Measurements from ENCODE around the gene POU6F2. TPM values are rescaled to one million over a fixed set of nuclear protein-coding genes. Genes with fewer than 3 reads are reported as not detected.

Gene POU6F2
- total and polyA plus RNA-seq, 2 experiments from 2014 or later = 7.2 to 7.3 TPM

DNA sequence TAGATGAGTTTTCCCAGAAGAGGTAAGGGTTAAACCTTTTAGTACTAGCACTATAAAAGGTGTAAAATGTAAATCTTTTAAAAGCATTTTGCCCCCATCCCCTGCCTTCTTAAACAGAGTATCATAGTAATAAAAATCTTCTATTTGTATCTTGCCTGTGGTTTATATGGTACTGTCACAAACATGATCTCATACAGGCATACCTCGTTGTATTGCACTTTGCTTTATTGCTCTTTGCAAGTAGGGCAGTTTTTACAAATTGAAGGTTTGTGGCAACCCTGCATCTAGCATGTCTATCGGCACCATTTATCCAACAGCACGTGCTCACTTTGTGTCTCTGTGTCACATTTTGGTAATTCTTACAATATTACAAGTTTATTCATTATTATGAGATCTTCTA is 389.7 kb downstream of the POU6F2 start (continued):
- TF ChIP-seq, protein P1, sequence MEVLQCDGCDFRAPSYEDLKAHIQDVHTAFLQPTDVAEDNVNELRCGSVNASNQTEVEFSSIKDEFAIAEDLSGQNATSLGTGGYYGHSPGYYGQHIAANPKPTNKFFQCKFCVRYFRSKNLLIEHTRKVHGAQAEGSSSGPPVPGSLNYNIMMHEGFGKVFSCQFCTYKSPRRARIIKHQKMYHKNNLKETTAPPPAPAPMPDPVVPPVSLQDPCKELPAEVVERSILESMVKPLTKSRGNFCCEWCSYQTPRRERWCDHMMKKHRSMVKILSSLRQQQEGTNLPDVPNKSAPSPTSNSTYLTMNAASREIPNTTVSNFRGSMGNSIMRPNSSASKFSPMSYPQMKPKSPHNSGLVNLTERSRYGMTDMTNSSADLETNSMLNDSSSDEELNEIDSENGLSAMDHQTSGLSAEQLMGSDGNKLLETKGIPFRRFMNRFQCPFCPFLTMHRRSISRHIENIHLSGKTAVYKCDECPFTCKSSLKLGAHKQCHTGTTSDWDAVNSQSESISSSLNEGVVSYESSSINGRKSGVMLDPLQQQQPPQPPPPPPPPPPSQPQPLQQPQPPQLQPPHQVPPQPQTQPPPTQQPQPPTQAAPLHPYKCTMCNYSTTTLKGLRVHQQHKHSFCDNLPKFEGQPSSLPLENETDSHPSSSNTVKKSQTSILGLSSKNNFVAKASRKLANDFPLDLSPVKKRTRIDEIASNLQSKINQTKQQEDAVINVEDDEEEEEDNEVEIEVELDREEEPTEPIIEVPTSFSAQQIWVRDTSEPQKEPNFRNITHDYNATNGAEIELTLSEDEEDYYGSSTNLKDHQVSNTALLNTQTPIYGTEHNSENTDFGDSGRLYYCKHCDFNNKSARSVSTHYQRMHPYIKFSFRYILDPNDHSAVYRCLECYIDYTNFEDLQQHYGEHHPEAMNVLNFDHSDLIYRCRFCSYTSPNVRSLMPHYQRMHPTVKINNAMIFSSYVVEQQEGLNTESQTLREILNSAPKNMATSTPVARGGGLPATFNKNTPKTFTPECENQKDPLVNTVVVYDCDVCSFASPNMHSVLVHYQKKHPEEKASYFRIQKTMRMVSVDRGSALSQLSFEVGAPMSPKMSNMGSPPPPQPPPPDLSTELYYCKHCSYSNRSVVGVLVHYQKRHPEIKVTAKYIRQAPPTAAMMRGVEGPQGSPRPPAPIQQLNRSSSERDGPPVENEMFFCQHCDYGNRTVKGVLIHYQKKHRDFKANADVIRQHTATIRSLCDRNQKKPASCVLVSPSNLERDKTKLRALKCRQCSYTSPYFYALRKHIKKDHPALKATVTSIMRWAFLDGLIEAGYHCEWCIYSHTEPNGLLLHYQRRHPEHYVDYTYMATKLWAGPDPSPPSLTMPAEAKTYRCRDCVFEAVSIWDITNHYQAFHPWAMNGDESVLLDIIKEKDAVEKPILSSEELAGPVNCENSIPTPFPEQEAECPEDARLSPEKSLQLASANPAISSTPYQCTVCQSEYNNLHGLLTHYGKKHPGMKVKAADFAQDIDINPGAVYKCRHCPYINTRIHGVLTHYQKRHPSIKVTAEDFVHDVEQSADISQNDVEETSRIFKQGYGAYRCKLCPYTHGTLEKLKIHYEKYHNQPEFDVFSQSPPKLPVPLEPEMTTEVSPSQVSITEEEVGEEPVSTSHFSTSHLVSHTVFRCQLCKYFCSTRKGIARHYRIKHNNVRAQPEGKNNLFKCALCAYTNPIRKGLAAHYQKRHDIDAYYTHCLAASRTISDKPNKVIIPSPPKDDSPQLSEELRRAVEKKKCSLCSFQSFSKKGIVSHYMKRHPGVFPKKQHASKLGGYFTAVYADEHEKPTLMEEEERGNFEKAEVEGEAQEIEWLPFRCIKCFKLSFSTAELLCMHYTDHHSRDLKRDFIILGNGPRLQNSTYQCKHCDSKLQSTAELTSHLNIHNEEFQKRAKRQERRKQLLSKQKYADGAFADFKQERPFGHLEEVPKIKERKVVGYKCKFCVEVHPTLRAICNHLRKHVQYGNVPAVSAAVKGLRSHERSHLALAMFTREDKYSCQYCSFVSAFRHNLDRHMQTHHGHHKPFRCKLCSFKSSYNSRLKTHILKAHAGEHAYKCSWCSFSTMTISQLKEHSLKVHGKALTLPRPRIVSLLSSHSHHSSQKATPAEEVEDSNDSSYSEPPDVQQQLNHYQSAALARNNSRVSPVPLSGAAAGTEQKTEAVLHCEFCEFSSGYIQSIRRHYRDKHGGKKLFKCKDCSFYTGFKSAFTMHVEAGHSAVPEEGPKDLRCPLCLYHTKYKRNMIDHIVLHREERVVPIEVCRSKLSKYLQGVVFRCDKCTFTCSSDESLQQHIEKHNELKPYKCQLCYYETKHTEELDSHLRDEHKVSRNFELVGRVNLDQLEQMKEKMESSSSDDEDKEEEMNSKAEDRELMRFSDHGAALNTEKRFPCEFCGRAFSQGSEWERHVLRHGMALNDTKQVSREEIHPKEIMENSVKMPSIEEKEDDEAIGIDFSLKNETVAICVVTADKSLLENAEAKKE (CRISPR knock-in tag; IDR thresholded peaks at IDR 0.05) = no peak
- no peak for TF ChIP-seq NANOG (IDR thresholded peaks at IDR 0.05; ENCODE audit: borderline replicate concordance)

DNA sequence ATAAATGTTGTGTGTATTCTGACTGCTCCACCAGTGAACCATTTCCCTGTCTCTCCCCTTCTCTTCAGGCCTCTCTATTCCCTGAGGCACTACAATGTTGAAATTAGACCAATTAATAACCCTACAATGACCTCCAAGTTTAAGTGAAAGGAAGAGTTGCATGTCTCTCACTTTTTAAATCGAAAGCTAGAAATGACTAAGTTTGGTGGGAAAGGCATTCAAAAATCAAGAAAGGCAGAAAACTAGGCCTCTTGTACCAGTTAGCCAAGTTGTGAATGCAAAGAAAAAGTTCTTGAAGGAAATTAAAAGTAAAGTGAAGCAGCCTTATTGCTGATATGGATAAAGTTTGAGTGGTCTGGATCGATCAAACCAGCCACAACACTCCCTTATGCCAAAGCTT is 390.2 kb downstream of the POU6F2 start:
- DNase-seq (ENCODE audit: low spot score) (no peak), ATAC-seq (no peak)
- no peaks in the 10 kb centered on the region for H3F3A ChIP-seq (replicated peaks; ENCODE audit: low read depth)
- H3K4me1 ChIP-seq (ENCODE audit: insufficient read depth) = no peaks in the 10 kb centered on the region
- H2AFZ ChIP-seq = no peak overlapping the region
- H3K36me3 Mint-ChIP-seq (ENCODE audit: low read depth) = peaks cover 4% of the 10 kb centered on the region; the same call in 1 of the 3 replicates
- H3K4me3 Mint-ChIP-seq = no peak overlapping the region
- no peaks in the 10 kb centered on the region for H3K36me3 ChIP-seq (ENCODE audit: insufficient read depth)
- H3K4me3 ChIP-seq = no peak overlapping the region
- H3K9me3 Mint-ChIP-seq = peaks cover 6% of the 10 kb centered on the region; the same call in 1 of the 3 replicates
- no peak overlapping the region for H3K27ac ChIP-seq (ENCODE audit: low read depth)
- H3K27me3 ChIP-seq (ENCODE audit: insufficient read depth) = no peaks in the 10 kb centered on the region
- H3K9me2 ChIP-seq (ENCODE audit: insufficient read depth) = 0 out of 2 replicates have a peak, but pooled peaks cover 23% of the 10 kb centered on the region
- H3K27ac Mint-ChIP-seq = no peak overlapping the region
- no peaks in the 10 kb centered on the region for H3K79me2 ChIP-seq (replicated peaks; ENCODE audit: insufficient read depth)
- H3K4me2 ChIP-seq = no peak overlapping the region
- no peaks in the 10 kb centered on the region for H3K4me1 Mint-ChIP-seq
- no peaks in the 10 kb centered on the region for H4K20me1 ChIP-seq (replicated peaks; ENCODE audit: insufficient read depth)
- peaks cover 6% of the 10 kb centered on the region for H3K27me3 Mint-ChIP-seq (ENCODE audit: insufficient read depth, low read depth, poor library complexity)
- TF ChIP-seq NANOG (IDR thresholded peaks at IDR 0.05; ENCODE audit: borderline replicate concordance) = no peak
- TF ChIP-seq JUNB (IDR thresholded peaks at IDR 0.05; ENCODE audit: unreplicated experiment) = no peak
- TF ChIP-seq CREB1 (CRISPR knock-in tag; IDR thresholded peaks at IDR 0.05; ENCODE audit: low read depth) = no peak
- TF ChIP-seq EZH2phosphoT487 (IDR thresholded peaks at IDR 0.05; ENCODE audit: unreplicated experiment) = no peak
- TF ChIP-seq STAT1 (IDR thresholded peaks at IDR 0.05; ENCODE audit: unreplicated experiment) = no peak
- TF ChIP-seq, protein P2, sequence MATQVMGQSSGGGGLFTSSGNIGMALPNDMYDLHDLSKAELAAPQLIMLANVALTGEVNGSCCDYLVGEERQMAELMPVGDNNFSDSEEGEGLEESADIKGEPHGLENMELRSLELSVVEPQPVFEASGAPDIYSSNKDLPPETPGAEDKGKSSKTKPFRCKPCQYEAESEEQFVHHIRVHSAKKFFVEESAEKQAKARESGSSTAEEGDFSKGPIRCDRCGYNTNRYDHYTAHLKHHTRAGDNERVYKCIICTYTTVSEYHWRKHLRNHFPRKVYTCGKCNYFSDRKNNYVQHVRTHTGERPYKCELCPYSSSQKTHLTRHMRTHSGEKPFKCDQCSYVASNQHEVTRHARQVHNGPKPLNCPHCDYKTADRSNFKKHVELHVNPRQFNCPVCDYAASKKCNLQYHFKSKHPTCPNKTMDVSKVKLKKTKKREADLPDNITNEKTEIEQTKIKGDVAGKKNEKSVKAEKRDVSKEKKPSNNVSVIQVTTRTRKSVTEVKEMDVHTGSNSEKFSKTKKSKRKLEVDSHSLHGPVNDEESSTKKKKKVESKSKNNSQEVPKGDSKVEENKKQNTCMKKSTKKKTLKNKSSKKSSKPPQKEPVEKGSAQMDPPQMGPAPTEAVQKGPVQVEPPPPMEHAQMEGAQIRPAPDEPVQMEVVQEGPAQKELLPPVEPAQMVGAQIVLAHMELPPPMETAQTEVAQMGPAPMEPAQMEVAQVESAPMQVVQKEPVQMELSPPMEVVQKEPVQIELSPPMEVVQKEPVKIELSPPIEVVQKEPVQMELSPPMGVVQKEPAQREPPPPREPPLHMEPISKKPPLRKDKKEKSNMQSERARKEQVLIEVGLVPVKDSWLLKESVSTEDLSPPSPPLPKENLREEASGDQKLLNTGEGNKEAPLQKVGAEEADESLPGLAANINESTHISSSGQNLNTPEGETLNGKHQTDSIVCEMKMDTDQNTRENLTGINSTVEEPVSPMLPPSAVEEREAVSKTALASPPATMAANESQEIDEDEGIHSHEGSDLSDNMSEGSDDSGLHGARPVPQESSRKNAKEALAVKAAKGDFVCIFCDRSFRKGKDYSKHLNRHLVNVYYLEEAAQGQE (IDR thresholded peaks at IDR 0.05; ENCODE audit: unreplicated experiment) = no peak

Measured in GM23338 (cell line).